Effector memory CD4-positive, alpha-beta T cell (primary cell): Measurements from ENCODE around the gene ETV5.

Experiments
- DNase-seq, 3 donors: peaks; one replicate each; pipeline ENCODE4 v3.0.0-alpha.2; 2020
- H3K27ac ChIP-seq: 2 replicates; pipeline ENCODE4 v1.7.0; 2013; ENCODE audit warnings: mild to moderate bottlenecking, low read length, moderate library complexity; ENCODE audit not compliant: insufficient read depth, poor library complexity, severe bottlenecking
- H3K27me3 ChIP-seq: replicated peaks from 2 replicates; pipeline ENCODE4 v1.7.0; 2013; ENCODE audit warnings: mild to moderate bottlenecking, low read length; ENCODE audit not compliant: insufficient read depth, control insufficient read depth, poor library complexity, severe bottlenecking
- H3K36me3 ChIP-seq: 2 replicates; pipeline ENCODE4 v1.7.0; 2013; ENCODE audit warnings: mild to moderate bottlenecking, low read length, moderate library complexity; ENCODE audit not compliant: control insufficient read depth, insufficient read depth
- H3K4me1 ChIP-seq: 2 replicates; pipeline ENCODE4 v1.7.0; 2013; ENCODE audit warnings: low read length, mild to moderate bottlenecking; ENCODE audit not compliant: control insufficient read depth, insufficient read depth, poor library complexity, severe bottlenecking
- H3K4me3 ChIP-seq: 2 replicates; pipeline ENCODE4 v1.7.0; 2013; ENCODE audit warnings: low read length, low read depth, mild to moderate bottlenecking; ENCODE audit not compliant: insufficient read depth, poor library complexity, severe bottlenecking
- H3K9me3 ChIP-seq: 2 replicates; pipeline ENCODE4 v1.7.0; 2013; ENCODE audit warnings: mild to moderate bottlenecking, low read length, moderate library complexity; ENCODE audit not compliant: control insufficient read depth

Gene ETV5

DNA sequence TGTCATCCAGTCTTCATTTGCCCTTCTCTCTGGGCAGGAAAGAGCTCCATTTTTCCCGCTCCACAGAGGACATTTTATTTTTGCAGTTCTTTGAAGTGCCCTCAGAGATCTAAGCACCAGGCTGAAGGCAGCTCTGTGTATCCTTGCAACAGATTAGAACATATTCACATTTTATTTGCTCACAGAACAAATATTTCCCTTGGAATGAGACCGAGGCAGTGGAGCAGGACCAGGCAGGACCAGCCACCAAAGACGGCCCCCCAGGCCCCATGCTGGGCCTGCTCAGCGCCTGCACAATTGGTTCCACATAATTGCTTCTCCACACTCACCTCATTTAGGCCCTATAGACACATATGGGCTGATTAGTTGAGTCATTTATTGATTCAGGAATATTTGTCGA lies 15.7 kb upstream of the ETV5 start:
- DNase-seq, result no peak
- Histone ChIP-seq H3K4me1 (no peaks in the 10 kb centered on the region), H3K27ac (no peak overlapping the region)

DNA sequence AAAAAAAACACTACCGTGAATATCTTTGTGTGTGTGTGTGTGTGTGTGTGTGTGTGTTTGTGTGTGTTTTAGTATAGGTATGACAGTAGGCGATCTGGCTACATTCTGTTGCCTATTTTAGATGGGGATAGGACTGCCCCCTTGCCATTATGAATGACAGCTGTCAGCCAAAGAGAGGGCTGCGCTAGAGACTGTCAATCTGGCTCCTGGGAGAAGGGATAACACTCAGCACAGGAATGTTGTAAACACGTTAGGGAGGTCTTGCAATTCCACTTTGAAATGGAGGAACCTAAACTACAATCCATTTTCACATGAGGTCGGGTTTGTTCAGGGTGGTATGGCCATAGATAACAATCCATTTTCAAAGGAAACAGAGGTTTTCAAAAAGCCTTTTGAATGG lies 14.1 kb upstream of the ETV5 start:
- H3K4me3 ChIP-seq, result no peak overlapping the region
- peaks cover 5% of the 10 kb centered on the region for H3K27me3 ChIP-seq
- no peaks in the 10 kb centered on the region for H3K9me3 ChIP-seq
- no peak for DNase-seq
- no peaks in the 10 kb centered on the region for H3K36me3 ChIP-seq
- H3K4me1 ChIP-seq, result no peaks in the 10 kb centered on the region
- H3K27ac ChIP-seq, result no peak overlapping the region

More for the DNA sequence above, 15.7 kb upstream of the ETV5 start:
- Histone ChIP-seq H3K9me3 (no peaks in the 10 kb centered on the region), H3K4me3 (no peak overlapping the region), H3K36me3 (no peaks in the 10 kb centered on the region), H3K27me3 (peaks cover 5% of the 10 kb centered on the region)

DNA sequence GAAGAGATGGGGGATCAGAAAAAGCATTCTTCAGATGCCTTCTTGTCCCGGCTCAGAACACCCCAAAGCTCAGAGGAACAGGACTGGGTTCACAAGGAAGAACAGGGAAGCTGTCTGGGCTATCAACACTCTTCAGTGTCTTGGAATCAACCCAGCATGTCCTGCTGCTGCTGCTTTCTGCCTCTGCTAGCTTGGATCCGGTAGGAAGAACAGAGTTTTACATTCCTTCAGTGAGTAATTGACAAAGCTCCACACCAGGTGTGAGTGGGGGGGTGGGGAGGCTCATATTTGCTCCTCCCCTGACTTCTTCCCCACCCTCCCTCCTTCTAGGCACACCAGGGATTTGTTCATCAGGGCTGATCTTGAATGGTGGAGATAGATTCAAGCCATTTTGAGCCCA lies 13.1 kb upstream of the ETV5 start:
- Histone ChIP-seq H3K9me3 (no peaks in the 10 kb centered on the region), H3K27me3 (peaks cover 5% of the 10 kb centered on the region), H3K36me3 (no peaks in the 10 kb centered on the region), H3K27ac (no peak overlapping the region), H3K4me1 (no peaks in the 10 kb centered on the region), H3K4me3 (no peak overlapping the region)
- no peak for DNase-seq

DNA sequence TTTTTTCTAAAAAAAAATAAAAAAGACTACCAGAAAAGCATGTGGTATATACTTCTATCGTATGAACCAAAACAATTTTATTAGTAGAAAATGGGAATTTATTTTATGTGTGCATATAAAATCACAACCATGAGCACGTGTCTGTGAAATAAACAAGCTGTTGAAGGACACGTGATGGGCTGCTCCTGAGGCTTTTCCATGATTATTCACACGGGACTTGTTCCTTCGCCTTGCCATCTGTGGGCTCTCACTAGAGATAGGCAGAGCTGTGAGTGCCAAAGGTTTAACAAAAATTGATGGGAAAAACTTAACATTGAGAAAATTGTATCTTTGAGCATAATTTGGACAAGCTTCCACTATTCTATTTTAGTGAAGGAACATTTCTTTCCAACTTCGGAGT lies 12.4 kb upstream of the ETV5 start:
- Histone ChIP-seq H3K9me3 (no peaks in the 10 kb centered on the region), H3K27me3 (peaks cover 8% of the 10 kb centered on the region), H3K4me1 (no peaks in the 10 kb centered on the region), H3K36me3 (no peaks in the 10 kb centered on the region), H3K4me3 (no peak overlapping the region), H3K27ac (no peak overlapping the region)
- DNase-seq, result no peak

DNA sequence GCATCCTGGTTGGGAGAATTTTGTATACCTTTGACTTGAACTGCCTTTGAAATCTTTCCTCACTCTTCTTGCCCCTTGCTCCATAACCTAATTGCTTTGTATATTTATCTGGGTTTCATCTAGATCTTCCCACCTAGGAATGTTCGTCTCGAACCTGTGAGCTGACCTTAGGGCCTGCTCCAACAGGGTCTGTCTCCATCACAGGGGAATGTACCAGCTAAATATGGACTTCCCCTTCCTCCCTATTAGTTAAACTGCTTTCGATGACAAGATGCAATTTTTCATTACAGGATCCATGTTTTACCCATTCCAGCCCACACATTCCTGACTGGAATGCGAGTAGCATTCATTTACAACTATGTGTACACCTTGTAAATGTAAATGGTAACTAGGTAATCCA lies 10.6 kb upstream of the ETV5 start:
- H3K4me3 ChIP-seq, result no peak overlapping the region
- no peaks in the 10 kb centered on the region for H3K9me3 ChIP-seq
- no peak overlapping the region for H3K27ac ChIP-seq
- H3K27me3 ChIP-seq, result peaks cover 8% of the 10 kb centered on the region
- no peaks in the 10 kb centered on the region for H3K4me1 ChIP-seq
- DNase-seq, result no peak
- H3K36me3 ChIP-seq, result no peaks in the 10 kb centered on the region

- no peaks in the 10 kb centered on the region for H3K36me3 ChIP-seq
- no peaks in the 10 kb centered on the region for H3K9me3 ChIP-seq
- H3K4me3 ChIP-seq, result no peak overlapping the region
- H3K27me3 ChIP-seq, result peaks cover 8% of the 10 kb centered on the region
- H3K27ac ChIP-seq, result no peak overlapping the region
- H3K4me1 ChIP-seq, result no peaks in the 10 kb centered on the region
- no peak for DNase-seq
Measured at GRCh38 chr3:186118692-186119091, 9.8 kb upstream of the ETV5 start.

DNA sequence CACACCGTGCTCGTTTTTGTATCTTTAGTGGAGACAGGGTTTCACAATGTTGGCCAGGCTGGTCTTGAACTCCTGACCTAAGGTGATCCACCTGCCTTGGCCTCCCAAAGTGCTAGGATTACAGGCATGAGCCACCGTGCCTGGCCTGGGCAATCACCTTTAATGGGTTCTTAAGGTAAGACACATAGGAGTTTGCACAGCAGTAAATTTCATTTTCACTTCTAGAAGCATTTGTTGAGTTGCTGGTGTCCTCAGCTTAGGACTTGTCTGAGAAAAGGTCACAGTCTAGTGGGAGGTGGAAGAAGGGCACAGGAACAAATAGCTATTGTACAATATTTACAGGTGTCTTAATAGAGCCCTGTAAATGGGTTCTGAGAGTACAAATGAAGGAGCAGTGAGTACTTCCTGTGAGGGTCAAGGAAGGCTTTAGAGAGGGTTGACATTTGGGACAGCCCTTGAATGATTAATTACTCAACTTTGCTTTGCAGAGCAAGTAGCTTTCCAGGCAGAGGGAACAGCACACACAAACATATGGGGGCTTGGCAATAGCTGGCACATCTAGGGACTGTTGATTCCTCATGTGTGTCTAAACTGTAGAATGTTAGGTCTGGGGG lies 8.7 kb upstream of the ETV5 start:
- H3K27me3 ChIP-seq, result peaks cover 8% of the 10 kb centered on the region
- H3K36me3 ChIP-seq, result no peaks in the 10 kb centered on the region
- no peaks in the 10 kb centered on the region for H3K4me1 ChIP-seq
- no peak overlapping the region for H3K27ac ChIP-seq
- no peaks in the 10 kb centered on the region for H3K9me3 ChIP-seq
- DNase-seq, result no peak
- no peak overlapping the region for H3K4me3 ChIP-seq

DNA sequence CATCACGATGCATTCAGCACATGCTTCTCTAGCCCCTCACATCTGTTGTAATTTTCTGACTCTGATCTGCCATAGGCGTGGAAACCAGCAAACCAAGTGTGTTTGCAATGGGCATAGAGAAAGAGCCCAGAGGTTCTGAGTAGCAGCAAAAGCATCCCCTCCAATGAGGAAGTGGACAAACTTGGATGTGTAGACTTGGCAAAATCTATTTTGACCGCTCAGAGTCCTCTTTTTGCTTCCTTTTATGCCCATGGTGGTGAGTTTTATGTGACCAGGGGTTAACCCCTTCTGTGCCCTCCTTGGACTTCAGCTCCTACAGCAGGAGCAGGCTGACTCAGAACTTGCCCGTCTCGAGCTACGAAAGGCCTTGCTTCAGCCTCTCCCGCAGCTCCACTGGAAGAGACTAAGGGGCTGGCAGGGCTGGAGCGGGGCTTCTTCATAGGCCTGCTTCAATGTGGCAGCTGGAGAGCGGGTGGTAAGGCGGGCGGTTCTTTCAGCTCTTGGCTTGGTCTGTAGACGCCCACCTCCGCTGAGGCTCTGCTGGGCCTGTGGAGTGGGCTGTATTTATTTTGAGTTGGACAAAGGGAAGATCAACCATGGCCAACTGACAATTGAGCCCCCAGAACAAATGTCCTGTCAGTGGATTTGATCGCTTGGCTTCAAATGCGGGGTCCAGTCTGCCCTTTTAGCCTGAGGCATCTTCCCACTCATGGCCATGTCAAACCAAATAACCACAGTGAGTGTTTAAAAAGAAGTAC lies 6.5 kb upstream of the ETV5 start:
- no peak overlapping the region for H3K4me3 ChIP-seq
- no peak for DNase-seq
- no peaks in the 10 kb centered on the region for H3K36me3 ChIP-seq
- no peak overlapping the region for H3K27ac ChIP-seq
- H3K4me1 ChIP-seq, result no peaks in the 10 kb centered on the region
- H3K9me3 ChIP-seq, result no peaks in the 10 kb centered on the region
- H3K27me3 ChIP-seq, result peaks cover 15% of the 10 kb centered on the region

- Histone ChIP-seq H3K4me1 (peaks cover 34% of the 10 kb centered on the region), H3K27me3 (peaks cover 49% of the 10 kb centered on the region), H3K9me3 (no peaks in the 10 kb centered on the region), H3K27ac (no peak overlapping the region), H3K36me3 (no peaks in the 10 kb centered on the region), H3K4me3 (no peak overlapping the region)
- DNase-seq, result no peak
Measured at GRCh38 chr3:186110975-186111974, 2.4 kb upstream of the ETV5 start.
